ENCODE measurements around the gene EVI5.

Gene EVI5

DNA sequence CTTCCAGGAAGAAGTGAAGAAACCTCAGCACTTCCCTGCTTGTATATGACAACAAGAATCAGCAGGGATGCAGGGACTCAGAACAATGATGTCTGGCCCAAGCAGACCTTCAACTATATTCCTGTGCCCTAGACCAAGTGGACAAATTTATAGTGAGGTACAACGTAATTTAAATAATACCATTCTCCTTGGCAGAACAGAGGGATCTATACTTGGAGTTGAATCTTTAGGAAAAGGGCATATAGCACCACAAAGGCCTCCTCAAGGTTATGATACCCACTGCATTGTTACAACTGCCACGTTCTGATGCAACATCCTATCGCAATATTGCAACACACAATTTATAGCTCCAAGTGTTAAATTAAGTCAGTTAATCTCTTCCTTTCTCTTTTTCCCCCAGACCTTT, 269.1 kb downstream of the EVI5 start:
- no peak for DNase-seq (ENCODE audit: low read depth)

DNA sequence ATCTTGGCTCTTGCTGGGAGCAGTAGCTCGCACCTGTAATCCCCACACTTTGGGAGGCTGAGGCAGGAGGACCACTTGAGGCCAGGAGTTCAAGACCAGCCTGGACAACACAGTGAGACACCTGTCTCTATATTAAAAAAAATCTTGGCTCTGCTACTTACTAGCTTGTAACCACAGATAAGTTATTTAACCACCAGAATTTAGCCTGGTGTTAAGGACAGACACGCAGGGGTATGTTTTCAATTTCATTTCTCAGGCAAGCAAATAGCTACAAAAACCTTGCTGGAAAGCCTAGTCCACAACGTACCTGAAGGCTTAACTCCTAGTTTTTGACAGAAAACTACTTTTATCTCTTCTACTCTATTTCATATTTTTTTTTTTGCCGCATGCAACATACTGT, 273.4 kb downstream of the EVI5 start:
- no peak for DNase-seq (ENCODE audit: low read depth)

DNA sequence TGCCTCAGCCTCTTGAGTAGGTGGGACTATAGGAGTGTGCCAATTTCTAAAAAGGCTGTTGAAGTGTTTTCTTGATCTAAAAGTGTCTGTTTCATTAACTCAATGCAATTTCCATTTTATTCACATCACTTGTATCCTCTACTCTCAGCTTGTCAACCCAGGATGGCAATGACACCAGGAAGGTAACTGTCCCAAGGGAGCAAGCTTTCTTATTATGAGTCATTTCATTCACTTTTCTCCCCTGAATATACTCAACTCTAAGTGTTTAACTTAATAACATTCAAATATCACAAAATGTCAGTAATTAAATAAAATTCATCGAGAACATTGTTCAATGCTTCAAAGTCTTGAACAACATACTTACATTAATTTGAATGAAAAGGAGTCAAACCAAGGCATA, 275.3 kb downstream of the EVI5 start:
- DNase-seq (ENCODE audit: low read depth), result no peak

GRCh38 chr1:92505015-92505692, 279.8 kb downstream of the EVI5 start:
- DNase-seq (ENCODE audit: low read depth), result no peak

DNA sequence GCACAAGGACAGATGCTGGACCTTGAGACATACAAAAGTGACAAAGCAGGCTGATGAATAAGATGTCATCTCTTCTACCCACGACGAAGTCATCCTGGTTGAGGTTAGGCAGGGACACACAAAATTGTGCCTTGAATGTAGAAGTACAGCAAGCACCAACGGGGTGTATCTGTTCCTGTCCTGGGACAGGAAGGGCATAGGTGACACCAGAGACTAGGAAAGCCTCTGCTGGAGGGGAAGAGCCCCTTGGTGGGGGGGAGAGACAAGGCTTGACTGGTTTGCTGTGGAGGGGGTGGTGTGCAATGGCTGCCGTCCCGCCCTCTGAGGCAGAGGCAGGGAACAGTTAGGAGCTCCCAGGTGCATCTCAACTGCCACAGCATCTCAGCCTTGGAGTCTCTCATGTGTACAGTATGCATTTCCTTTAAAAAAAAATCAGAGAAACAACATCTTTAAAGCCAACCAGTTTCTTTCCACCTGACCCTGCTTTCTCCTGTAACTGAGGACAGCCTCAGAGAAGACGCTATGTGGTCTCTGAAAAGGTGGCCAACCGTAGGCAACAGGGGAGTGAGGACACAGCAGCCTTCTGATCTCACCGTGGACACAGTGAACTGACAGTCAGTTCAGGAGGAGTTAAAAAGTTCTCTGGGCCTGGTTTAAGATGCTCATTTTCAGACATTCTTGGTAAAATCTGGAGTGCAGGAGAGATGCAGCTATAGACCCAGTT, 280.5 kb downstream of the EVI5 start:
- no peak for DNase-seq (ENCODE audit: low read depth)

- DNase-seq (ENCODE audit: low read depth), result no peak
Measured at GRCh38 chr1:92503926-92504285, 281.0 kb downstream of the EVI5 start.

- DNase-seq (ENCODE audit: low read depth), result no peak
Measured at GRCh38 chr1:92503043-92503925, 281.6 kb downstream of the EVI5 start.

GRCh38 chr1:92502247-92502646, 282.7 kb downstream of the EVI5 start:
- no peak for DNase-seq (ENCODE audit: low read depth)

GRCh38 chr1:92500552-92500951, 284.4 kb downstream of the EVI5 start:
- no peak for DNase-seq (ENCODE audit: low read depth)

GRCh38 chr1:92495392-92496063, 289.4 kb downstream of the EVI5 start:
- no peak for DNase-seq (ENCODE audit: low read depth)

DNA sequence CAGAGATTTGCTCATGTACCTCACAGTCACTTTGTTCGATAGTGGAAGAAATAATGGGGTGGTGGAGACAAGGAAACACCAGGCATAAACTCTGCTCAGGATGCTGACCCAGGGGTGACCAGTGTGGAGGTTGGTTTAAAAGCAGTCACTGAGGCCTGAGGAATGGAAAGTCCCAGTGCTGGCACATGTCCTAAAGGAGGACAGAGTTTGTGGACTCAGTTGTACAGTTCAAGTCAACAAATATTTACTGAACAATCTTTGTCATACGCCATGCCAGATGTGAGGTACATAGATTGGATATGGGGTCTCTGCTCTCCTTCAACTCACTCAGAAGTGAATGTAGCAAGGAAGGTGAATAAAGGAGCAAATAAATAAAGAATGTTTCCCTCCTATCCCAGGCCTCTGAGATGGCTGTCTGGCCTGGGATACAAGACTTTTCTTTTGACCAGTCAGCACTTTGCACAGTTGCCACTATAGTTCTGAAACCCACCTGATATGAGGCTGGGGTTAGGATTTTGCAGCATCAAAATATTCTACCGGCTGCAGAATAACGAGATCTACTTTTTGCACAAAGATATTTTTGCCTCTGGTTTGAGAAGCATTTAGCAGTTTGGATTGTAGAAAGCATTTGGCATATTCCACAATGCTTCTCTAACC, 290.3 kb downstream of the EVI5 start:
- no peak for DNase-seq (ENCODE audit: low read depth)

DNA sequence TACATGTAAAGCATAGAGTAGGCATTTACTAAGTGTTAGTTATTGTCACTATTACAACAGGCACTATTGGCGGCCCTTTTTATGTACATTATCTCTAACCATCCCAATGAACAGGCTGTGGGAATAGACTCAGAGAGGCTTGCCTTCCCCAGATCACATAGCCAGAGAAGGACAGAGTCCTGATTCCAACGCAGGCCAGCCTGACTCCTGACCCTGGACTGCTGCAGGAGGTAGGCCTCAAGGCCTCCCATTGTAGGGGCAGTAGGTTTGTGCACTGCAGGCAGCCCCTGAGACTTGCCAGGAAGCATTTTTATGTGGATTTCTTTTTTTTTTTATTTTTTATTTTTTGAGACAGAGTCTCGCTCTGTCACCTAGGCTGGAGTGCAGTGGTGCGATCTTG, 291.8 kb downstream of the EVI5 start:
- no peak for DNase-seq (ENCODE audit: low read depth)

- DNase-seq (ENCODE audit: low read depth), result no peak
Measured at GRCh38 chr1:92488832-92489231, 296.1 kb downstream of the EVI5 start.

GRCh38 chr1:92488416-92488815, 296.5 kb downstream of the EVI5 start:
- DNase-seq (ENCODE audit: low read depth), result no peak

DNA sequence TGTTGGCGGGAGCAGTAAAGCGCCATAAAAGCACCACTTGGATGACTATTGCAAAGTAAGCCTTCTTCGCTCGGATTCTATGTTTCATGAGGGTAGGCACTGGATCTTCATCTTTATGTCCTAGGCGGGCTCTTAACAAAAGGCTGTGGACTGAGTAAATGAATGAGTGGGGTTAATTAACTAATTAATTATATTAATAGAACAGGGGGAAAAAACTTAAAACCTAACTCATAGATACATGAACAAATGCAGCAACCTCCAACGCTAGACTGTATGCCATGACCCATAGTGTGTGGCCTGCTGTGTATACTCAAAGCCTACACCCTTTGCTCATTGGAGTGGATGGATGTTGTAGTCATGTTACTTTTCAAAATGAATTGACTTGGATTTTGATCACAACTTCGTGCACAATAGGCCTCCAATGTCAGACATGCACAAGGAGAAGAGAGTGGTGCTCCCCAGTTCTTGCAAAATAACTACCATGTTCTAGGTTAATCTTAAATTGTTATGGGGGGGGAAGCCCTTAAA, 297.8 kb downstream of the EVI5 start:
- DNase-seq (ENCODE audit: low read depth), result no peak

GRCh38 chr1:92486251-92487077, 298.4 kb downstream of the EVI5 start, which contains the start of gene GFI1:
GFI1 (minus strand) TSS chr1:92486925; CDS start chr1:92483487, 3,438 bp downstream.
- DNase-seq (ENCODE audit: low read depth), result peak; percentile 84

DNA sequence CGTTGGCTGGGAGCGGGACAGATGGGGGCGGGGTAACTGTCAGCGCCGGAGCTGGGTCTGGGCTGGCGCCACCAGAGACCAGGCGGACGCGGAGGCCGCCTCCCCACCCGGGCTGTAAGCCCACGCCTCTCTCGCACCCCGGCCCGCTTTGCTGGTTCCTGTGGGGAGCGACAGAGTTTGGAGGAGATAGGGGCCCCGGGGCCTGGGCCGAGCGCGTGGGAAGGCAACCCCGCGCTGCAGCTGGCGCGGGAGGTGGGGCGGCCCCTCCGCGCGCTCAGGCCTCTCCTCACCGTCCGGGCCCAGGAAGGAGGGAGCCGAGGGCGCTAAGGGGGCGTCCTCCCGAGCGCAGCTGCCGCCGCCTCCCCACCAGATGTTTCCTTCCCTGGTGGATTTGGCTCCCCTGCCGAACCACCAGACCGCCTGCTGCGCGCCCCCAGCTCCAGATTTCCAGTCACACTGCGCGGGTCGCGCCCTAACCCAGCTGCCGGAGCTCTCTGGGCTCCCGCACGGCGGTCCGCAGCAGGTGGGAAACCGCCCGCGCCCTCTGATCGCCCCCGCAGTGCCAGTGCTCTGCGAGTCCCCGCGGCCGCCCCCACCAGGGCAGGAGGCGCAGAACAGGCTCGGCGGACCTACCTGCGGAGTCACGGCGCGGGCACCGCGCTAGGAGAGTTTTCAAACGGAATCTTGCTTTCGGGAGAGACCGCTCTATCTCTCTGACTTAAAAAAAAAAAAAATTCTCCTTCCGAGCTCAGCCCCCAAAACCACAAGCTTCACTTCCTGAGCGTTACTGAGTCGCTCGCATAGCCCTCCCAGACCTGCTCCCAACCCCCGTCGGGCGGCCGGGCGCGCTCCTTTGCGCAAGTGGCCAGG, 299.3 kb downstream of the EVI5 start:
- peak; percentile 90 for DNase-seq (ENCODE audit: low read depth)

GRCh38 chr1:92484472-92485380, 300.2 kb downstream of the EVI5 start:
- DNase-seq (ENCODE audit: low read depth), result peak; percentile 67

All from activated T-cell treated with anti-CD3 and anti-CD28 coated beads for 48 hours (primary cell).